HCT116 (cell line): ENCODE results near the gene LCLAT1. TPM values are rescaled to one million over a fixed set of nuclear protein-coding genes. Genes with fewer than 3 reads are reported as not detected.

Source experiments
- ATAC-seq: fragments of 200-7000 bp; cut with Tn5 transposase; 2 replicates; pipeline ENCODE4 v1.9.1; 2020; ENCODE audit warnings: mild to moderate bottlenecking, moderate library complexity
- BruUV-seq: library from RNA; stranded (reverse); fragments of 400-500 nt; replicated peaks from 2 replicates; lab custom pipeline; 2021; lab: Mats Ljungman, UMichigan
- CTCF ChIA-PET: fragments of 300-600 bp; sonication (Branson Sonifier 250); formaldehyde crosslinking; loops from one replicate; lab custom pipeline; 2021; ENCODE audit warnings: antibody characterized with exemption; lab: Charles Lee
- POLR2A ChIA-PET: fragments of 300-600, 350-600 bp; sonication (Branson Sonifier 250); formaldehyde crosslinking; loops from one replicate; lab custom pipeline; 2021; ENCODE audit warnings: antibody characterized with exemption; lab: Charles Lee
- RAD21 ChIA-PET, 2 experiments: fragments of 300-600 bp; sonication (Branson Sonifier 250); formaldehyde crosslinking; loops; one replicate each; lab custom pipeline; 2023; ENCODE audit warnings: low total read pairs in 2 of 2; ENCODE audit not compliant: uncharacterized antibody in 2 of 2, unreplicated experiment in 2 of 2, low non-redundant PET in 1 of 2; lab: Charles Lee
- DNase-seq: peaks from one replicate; pipeline ENCODE4 v3.0.0-alpha.2; 2010; ENCODE audit warnings: low read depth, low spot score
- H2AFZ ChIP-seq: fragments of 200-600 bp; shearing (Covaris generic), sonication (generic); 2 replicates; pipeline ENCODE4 v1.6.1; 2017; ENCODE audit warnings: low read depth, mixed run types, mixed read lengths, antibody characterized with exemption, low read length; ENCODE audit not compliant: poor library complexity, severe bottlenecking
- H3K27ac ChIP-seq: 2 replicates; pipeline ENCODE4 v1.5.1; 2012; ENCODE audit warnings: low read depth, low read length
- H3K27me3 ChIP-seq: fragments of 200-600 bp; sonication (generic); 2 replicates; pipeline ENCODE4 v1.6.1; 2016; ENCODE audit warnings: mixed run types, low read length, mixed read lengths; ENCODE audit not compliant: insufficient read depth
- H3K36me3 ChIP-seq, 2 experiments: fragments of 200-500 bp in 1 of 2; fragments of 200-600 bp in 1 of 2; sonication (Bioruptor generic) in 1 of 2; sonication (generic) in 1 of 2; 2 replicates each; pipeline versions ENCODE4 v1.5.1 to v1.6.1; 2014 to 2016; ENCODE audit warnings: low read length in 2 of 2, inconsistent platforms in 1 of 2, mixed read lengths in 1 of 2, mixed run types in 1 of 2; ENCODE audit not compliant: insufficient read depth in 2 of 2, control insufficient read depth in 1 of 2
- H3K4me1 ChIP-seq, 2 experiments: fragments of 200-600 bp in 1 of 2; sonication (generic) in 1 of 2; 2 replicates each; pipeline versions ENCODE4 v1.5.1 to v1.6.1; 2012 to 2017; ENCODE audit warnings: low read length in 2 of 2, inconsistent platforms in 1 of 2, mild to moderate bottlenecking in 1 of 2, mixed read lengths in 1 of 2, mixed run types in 1 of 2, moderate library complexity in 1 of 2; ENCODE audit not compliant: insufficient read depth in 2 of 2, control insufficient read depth in 1 of 2
- H3K4me2 ChIP-seq: fragments of 200-600 bp; sonication (generic); 2 replicates; pipeline ENCODE4 v1.6.1; 2017; ENCODE audit warnings: mixed run types, low read length, mixed read lengths
- H3K4me3 ChIP-seq, 2 experiments: fragments of 200-600 bp in 1 of 2; sonication (generic) in 1 of 2; replicated peaks in 1 of 2; 2 replicates each; pipeline ENCODE4 v1.5.1; 2011 to 2016; ENCODE audit warnings: low read length in 2 of 2, control low read depth in 1 of 2, low read depth in 1 of 2, mild to moderate bottlenecking in 1 of 2, mixed read lengths in 1 of 2, mixed run types in 1 of 2
- H3K79me2 ChIP-seq: fragments of 200-600 bp; sonication (generic); 2 replicates; pipeline ENCODE4 v1.6.1; 2017; ENCODE audit warnings: mild to moderate bottlenecking, mixed run types, low read length, moderate library complexity, mixed read lengths; ENCODE audit not compliant: insufficient read depth
- H3K9ac ChIP-seq: fragments of 200-600 bp; sonication (generic); 2 replicates; pipeline ENCODE4 v1.6.1; 2016; ENCODE audit warnings: low read length, mixed read lengths
- H3K9me2 ChIP-seq: fragments of 200-600 bp; sonication (generic), shearing (Covaris generic); 2 replicates; pipeline ENCODE4 v1.6.1; 2017; ENCODE audit warnings: mixed run types, mild to moderate bottlenecking, moderate library complexity; ENCODE audit not compliant: insufficient read depth
- H3K9me3 ChIP-seq, 2 experiments: fragments of 200-500 bp in 1 of 2; fragments of 200-600 bp in 1 of 2; sonication (Bioruptor generic) in 1 of 2; sonication (generic) in 1 of 2; 2 replicates each; pipeline ENCODE4 v1.6.1; 2014 to 2017; ENCODE audit warnings: low read length in 2 of 2, mixed read lengths in 2 of 2, inconsistent platforms in 1 of 2, low read depth in 1 of 2, mild to moderate bottlenecking in 1 of 2, mixed run types in 1 of 2, moderate library complexity in 1 of 2; ENCODE audit not compliant: control insufficient read depth in 1 of 2, insufficient read depth in 1 of 2
- H4K20me1 ChIP-seq: fragments of 200-600 bp; sonication (generic), shearing (Covaris generic); 2 replicates; pipeline ENCODE4 v1.6.1; 2017; ENCODE audit warnings: mixed run types, mild to moderate bottlenecking, moderate library complexity; ENCODE audit not compliant: insufficient read depth
- CBX3 ChIP-seq: IDR thresholded peaks from 2 replicates; pipeline ENCODE4 v1.6.1; 2012; ENCODE audit warnings: low read depth
- EZH2phosphoT487 ChIP-seq: fragments of 200-600 bp; IDR thresholded peaks from 2 replicates; pipeline ENCODE4 v1.6.1; 2018; ENCODE audit warnings: antibody characterized with exemption, borderline replicate concordance
- FOSL1 ChIP-seq: IDR thresholded peaks from 2 replicates; pipeline ENCODE4 v1.6.1; 2012; ENCODE audit warnings: low read depth
- POLR2A ChIP-seq: IDR thresholded peaks from 2 replicates; pipeline ENCODE4 v1.7.0; 2011; ENCODE audit warnings: borderline replicate concordance; ENCODE audit not compliant: insufficient read depth, insufficient read length; ENCODE audit errors: extremely low read depth
- RAD21 ChIP-seq: IDR thresholded peaks from 2 replicates; pipeline ENCODE4 v1.6.1; 2012; ENCODE audit warnings: low read depth, mild to moderate bottlenecking
- SIN3A ChIP-seq: IDR thresholded peaks from 2 replicates; pipeline ENCODE4 v1.6.1; 2012; ENCODE audit warnings: low read depth
- SRF ChIP-seq: IDR thresholded peaks from 2 replicates; pipeline ENCODE4 v1.6.1; 2012; ENCODE audit warnings: low read depth
- YY1 ChIP-seq: IDR thresholded peaks from 2 replicates; pipeline ENCODE4 v1.6.1; 2011; ENCODE audit warnings: low read length, low read depth, moderate library complexity, mild to moderate bottlenecking; ENCODE audit not compliant: insufficient replicate concordance; ENCODE audit errors: extremely low read depth
- ZFX ChIP-seq: fragments of 450-650 bp; IDR thresholded peaks from 2 replicates; pipeline ENCODE4 v1.6.1; 2017
- intact Hi-C: fragments of 100-400 bp; cut with micrococcal nuclease; formaldehyde crosslinking; loops from 2 replicates; pipeline ENCODE4 v1.10.0; 2022
- total RNA-seq: library from RNA; stranded (reverse); gene quantifications from one replicate; pipeline ENCODE4 v1.2.1, GENCODE V29; 2021; ENCODE audit not compliant: unreplicated experiment
- TF ChIP-seq, protein P1 (sequence below): IDR thresholded peaks from 2 replicates; pipeline ENCODE4 v1.6.1; 2011; ENCODE audit warnings: mild to moderate bottlenecking, low read length, moderate library complexity; ENCODE audit not compliant: insufficient replicate concordance; ENCODE audit errors: extremely low read depth
- TF ChIP-seq, protein P2 (sequence below), 3 experiments: fragments of 200-600 bp in 1 of 3; sonication (generic) in 1 of 3; IDR thresholded peaks in 2 of 3; conservative IDR thresholded peaks in 1 of 3; 2 replicates each; pipeline ENCODE4 v1.5.1; 2012 to 2017; ENCODE audit warnings: low read depth in 2 of 3, low read length in 2 of 3, antibody characterized with exemption in 1 of 3, borderline replicate concordance in 1 of 3, control low read depth in 1 of 3, mild to moderate bottlenecking in 1 of 3, mixed read lengths in 1 of 3, mixed run types in 1 of 3, moderate library complexity in 1 of 3; ENCODE audit not compliant: insufficient read depth in 1 of 3
- TF ChIP-seq, protein P3 (sequence below): IDR thresholded peaks from 2 replicates; pipeline ENCODE4 v1.6.1; 2012; ENCODE audit warnings: low read depth

LCLAT1 gene
- total RNA-seq, 1 experiment from 2014 or later = 36.2 TPM

DNA sequence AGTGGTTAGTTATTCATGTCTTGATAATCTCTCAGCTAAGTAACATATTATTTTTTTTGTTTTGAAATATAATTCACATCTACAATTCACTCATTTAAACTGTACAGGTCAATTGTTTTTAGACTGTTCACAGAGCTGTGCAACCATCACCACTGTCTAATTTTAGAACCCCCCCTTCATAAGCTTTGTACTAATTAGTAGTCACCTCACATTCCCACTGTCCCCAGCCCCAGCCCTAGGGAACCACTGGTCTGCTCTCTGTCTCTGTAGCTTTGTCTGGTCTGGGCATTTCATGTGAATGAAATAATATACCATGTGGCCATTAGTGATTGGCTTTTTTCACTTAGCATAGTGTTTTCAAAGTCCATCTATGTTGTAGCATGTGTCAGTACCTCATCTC is 55.3 kb downstream of the LCLAT1 start (continued):
- TF ChIP-seq, protein P1, sequence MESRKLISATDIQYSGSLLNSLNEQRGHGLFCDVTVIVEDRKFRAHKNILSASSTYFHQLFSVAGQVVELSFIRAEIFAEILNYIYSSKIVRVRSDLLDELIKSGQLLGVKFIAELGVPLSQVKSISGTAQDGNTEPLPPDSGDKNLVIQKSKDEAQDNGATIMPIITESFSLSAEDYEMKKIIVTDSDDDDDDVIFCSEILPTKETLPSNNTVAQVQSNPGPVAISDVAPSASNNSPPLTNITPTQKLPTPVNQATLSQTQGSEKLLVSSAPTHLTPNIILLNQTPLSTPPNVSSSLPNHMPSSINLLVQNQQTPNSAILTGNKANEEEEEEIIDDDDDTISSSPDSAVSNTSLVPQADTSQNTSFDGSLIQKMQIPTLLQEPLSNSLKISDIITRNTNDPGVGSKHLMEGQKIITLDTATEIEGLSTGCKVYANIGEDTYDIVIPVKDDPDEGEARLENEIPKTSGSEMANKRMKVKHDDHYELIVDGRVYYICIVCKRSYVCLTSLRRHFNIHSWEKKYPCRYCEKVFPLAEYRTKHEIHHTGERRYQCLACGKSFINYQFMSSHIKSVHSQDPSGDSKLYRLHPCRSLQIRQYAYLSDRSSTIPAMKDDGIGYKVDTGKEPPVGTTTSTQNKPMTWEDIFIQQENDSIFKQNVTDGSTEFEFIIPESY = no peak
- no peak for TF ChIP-seq ZFX
- TF ChIP-seq EZH2phosphoT487 = no peak
- TF ChIP-seq CBX3 = no peak
- TF ChIP-seq FOSL1 = no peak
- TF ChIP-seq SRF = no peak
- TF ChIP-seq POLR2A = no peak
- TF ChIP-seq YY1 = no peak
- TF ChIP-seq SIN3A = no peak

DNA sequence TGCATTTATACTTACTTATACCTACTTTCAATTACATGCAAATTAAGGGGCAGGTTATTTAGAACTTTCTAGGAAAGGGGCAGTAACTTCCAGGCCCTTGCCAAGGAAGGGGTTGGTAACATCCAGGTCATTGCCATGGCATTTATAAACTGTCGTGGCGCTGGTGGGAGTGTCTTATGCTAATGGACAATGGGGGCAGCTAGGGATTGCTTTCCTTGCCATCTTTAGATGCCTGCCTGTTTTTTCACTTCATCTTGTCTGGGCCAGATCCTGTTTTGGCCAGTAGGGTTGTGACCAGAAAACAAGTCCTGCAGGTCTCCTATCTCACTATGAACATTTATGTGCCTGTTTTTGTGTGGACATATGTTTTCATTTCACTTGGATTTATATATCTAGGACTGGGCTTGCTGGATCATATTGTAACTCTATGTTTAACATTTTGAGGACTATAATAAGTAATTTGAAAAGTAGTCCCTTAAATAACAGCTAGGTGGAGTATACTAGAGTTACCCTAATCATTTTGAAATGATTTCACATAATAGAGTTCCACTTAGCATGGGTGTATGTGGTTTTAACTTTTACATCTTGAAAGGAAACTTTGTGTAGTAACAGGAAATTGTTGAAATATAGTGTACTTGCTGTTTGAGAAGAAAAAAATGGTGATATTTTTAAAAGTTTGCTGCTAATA is 56.1 kb downstream of the LCLAT1 start:
- no peak; the same call in 1 of the 2 replicates for ATAC-seq
- no peak overlapping the region for H3K27ac ChIP-seq
- BruUV-seq = no TSS peak
- ChIA-PET RAD21 (no interaction called here), CTCF (no interaction called here), POLR2A (no interaction called here)
- no peaks in the 10 kb centered on the region for H3K27me3 ChIP-seq
- H3K79me2 ChIP-seq = peaks cover 57% of the 10 kb centered on the region
- no peak overlapping the region for H3K4me3 ChIP-seq
- H4K20me1 ChIP-seq = no peaks in the 10 kb centered on the region
- no peak overlapping the region for H3K9ac ChIP-seq
- no peak overlapping the region for H2AFZ ChIP-seq
- H3K9me3 ChIP-seq = peaks cover 5 to 8% of the 10 kb centered on the region in 2 experiments; a peak in 2 of 4 replicates
- no peak for DNase-seq
- no peaks in the 10 kb centered on the region for H3K36me3 ChIP-seq
- H3K4me1 ChIP-seq = peaks cover 0 to 6% of the 10 kb centered on the region in 2 experiments; a peak in 1 of 4 replicates
- H3K4me2 ChIP-seq = no peak overlapping the region
- TF ChIP-seq RAD21 = 0 out of 2 replicates have a peak, but pooled peaks have one; percentile 16
- TF ChIP-seq, protein P2, sequence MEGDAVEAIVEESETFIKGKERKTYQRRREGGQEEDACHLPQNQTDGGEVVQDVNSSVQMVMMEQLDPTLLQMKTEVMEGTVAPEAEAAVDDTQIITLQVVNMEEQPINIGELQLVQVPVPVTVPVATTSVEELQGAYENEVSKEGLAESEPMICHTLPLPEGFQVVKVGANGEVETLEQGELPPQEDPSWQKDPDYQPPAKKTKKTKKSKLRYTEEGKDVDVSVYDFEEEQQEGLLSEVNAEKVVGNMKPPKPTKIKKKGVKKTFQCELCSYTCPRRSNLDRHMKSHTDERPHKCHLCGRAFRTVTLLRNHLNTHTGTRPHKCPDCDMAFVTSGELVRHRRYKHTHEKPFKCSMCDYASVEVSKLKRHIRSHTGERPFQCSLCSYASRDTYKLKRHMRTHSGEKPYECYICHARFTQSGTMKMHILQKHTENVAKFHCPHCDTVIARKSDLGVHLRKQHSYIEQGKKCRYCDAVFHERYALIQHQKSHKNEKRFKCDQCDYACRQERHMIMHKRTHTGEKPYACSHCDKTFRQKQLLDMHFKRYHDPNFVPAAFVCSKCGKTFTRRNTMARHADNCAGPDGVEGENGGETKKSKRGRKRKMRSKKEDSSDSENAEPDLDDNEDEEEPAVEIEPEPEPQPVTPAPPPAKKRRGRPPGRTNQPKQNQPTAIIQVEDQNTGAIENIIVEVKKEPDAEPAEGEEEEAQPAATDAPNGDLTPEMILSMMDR (IDR thresholded peaks at IDR 0.05 in 2 of 3, conservative IDR thresholded peaks at IDR 0.05 in 1 of 3; ENCODE audit: borderline replicate concordance in 1 of 3, insufficient read depth in 1 of 3, low read depth in 2 of 3, low read length in 2 of 3) = peak; percentile 19 to 34 (median 23); a peak in 4 of 6 replicates
- TF ChIP-seq, protein P3, sequence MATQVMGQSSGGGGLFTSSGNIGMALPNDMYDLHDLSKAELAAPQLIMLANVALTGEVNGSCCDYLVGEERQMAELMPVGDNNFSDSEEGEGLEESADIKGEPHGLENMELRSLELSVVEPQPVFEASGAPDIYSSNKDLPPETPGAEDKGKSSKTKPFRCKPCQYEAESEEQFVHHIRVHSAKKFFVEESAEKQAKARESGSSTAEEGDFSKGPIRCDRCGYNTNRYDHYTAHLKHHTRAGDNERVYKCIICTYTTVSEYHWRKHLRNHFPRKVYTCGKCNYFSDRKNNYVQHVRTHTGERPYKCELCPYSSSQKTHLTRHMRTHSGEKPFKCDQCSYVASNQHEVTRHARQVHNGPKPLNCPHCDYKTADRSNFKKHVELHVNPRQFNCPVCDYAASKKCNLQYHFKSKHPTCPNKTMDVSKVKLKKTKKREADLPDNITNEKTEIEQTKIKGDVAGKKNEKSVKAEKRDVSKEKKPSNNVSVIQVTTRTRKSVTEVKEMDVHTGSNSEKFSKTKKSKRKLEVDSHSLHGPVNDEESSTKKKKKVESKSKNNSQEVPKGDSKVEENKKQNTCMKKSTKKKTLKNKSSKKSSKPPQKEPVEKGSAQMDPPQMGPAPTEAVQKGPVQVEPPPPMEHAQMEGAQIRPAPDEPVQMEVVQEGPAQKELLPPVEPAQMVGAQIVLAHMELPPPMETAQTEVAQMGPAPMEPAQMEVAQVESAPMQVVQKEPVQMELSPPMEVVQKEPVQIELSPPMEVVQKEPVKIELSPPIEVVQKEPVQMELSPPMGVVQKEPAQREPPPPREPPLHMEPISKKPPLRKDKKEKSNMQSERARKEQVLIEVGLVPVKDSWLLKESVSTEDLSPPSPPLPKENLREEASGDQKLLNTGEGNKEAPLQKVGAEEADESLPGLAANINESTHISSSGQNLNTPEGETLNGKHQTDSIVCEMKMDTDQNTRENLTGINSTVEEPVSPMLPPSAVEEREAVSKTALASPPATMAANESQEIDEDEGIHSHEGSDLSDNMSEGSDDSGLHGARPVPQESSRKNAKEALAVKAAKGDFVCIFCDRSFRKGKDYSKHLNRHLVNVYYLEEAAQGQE = no peak
- H3K9me2 ChIP-seq = no peaks in the 10 kb centered on the region
- intact Hi-C loops = loop anchor here (10.0 kb wide), 1 partner anchor 288 kb away; no protein-coding TSS in a partner anchor
